ENCODE data around the gene OR11A1. TPM values are rescaled to one million over a fixed set of nuclear protein-coding genes. Genes with fewer than 3 reads are reported as not detected.
A peak's percentile ranks its signal among the peaks of the same experiment; 100 is the strongest.
"Not testable (repeated sequence)": the region's sequence is repeated elsewhere in the genome, so short reads cannot be mapped to it uniquely, and the experiment has no call there.

The OR11A1 gene
- total and polyA plus RNA-seq, 9 donors = not detected

DNA sequence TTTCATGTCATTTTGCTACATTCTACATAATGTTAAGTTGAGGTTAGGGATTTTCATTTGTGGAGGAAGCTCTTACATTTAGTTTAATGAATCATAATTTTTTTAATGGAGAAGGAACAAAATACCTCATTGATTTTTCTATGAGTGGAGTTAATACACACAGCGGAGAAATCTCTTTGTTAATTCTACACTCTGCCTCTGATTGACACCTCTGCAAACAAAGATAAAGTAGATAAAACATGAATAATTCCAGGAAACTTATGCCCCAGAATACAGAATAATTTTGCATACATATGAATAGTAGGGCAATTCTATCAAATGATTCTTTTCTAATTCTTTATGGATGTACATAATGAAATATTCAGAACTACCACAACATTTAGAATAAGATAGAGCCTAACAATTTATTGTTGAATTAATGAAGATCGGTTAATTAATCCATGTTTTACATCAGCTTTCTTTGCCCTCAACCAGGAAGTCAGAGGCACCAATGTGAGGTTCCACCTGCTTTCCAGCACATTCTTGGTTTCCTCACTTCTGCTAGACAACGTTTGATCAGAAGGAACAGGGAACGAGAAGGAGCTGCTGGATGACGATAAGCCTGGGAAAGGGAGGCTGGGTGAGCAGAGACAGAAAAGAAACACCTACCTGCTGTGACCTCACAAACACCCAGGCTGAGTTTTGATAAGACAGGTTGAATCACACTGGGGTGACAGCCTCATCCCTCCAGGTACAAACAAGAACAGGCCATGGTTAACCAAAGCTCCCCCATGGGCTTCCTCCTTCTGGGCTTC, 4.3 kb upstream of the OR11A1 start:
- 79% methylated on average over 2 of the region's 5 CpGs for WGBS (ENCODE audit: insufficient coverage)
- H3K9me3 ChIP-seq (replicated peaks; ENCODE audit: control insufficient read depth, low read depth, low read length) = no peaks in the 10 kb centered on the region
- H3K27ac ChIP-seq (ENCODE audit: low read length) = no peak overlapping the region
- no peaks in the 10 kb centered on the region for H3K4me1 ChIP-seq (ENCODE audit: control insufficient read depth, insufficient read depth, low read length)
- no peaks in the 10 kb centered on the region for H3K27me3 ChIP-seq (ENCODE audit: control insufficient read depth, insufficient read depth, low read length)
- no peak overlapping the region for H3K4me3 ChIP-seq (ENCODE audit: low read length)
- no peaks in the 10 kb centered on the region for H3K36me3 ChIP-seq (ENCODE audit: control insufficient read depth, insufficient read depth, low read length)
- no peak for DNase-seq

DNA sequence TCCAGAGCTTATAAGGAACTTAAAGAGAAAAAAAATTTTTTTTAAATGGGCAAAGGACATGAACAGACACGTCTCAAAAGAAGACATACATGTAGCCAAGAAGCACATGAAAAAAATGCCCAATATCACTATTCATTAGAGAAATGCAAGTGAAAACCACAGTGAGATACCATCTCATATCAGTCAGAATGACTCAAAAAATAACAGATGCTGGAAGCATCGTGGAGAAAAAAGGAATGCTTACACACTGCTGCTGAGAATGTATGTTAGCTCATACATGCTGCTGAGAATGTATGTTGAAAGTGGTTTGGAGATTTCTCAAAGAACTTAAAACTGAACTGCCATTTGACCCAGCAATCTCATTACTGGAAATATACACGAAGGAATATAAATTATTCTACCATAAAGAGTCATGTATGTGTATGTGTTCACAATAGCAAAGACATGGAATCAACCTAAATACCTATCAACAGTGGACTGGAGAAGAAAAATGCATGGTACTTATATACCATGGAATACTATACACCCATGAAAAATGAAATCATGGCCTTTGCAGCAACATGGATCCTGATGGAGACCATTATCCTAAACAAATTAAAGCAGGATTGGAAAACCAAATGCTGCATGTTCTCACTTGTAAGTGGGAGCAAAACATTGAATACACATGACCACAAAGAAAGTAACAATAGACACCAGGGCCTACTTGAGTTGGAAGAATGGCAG, 5.2 kb downstream of the OR11A1 start:
- Histone ChIP-seq H3K27me3 (ENCODE audit: control insufficient read depth, insufficient read depth, low read length) (no peaks in the 10 kb centered on the region), H3K27ac (ENCODE audit: low read length) (no peak overlapping the region), H3K4me1 (ENCODE audit: control insufficient read depth, insufficient read depth, low read length) (no peaks in the 10 kb centered on the region), H3K36me3 (ENCODE audit: control insufficient read depth, insufficient read depth, low read length) (no peaks in the 10 kb centered on the region), H3K9me3 (replicated peaks; ENCODE audit: control insufficient read depth, low read depth, low read length) (no peaks in the 10 kb centered on the region), H3K4me3 (ENCODE audit: low read length) (no peak overlapping the region)
- no peak for DNase-seq
- WGBS (ENCODE audit: insufficient coverage) = no CpG with 5 or more reads among the region's 3 CpGs

DNA sequence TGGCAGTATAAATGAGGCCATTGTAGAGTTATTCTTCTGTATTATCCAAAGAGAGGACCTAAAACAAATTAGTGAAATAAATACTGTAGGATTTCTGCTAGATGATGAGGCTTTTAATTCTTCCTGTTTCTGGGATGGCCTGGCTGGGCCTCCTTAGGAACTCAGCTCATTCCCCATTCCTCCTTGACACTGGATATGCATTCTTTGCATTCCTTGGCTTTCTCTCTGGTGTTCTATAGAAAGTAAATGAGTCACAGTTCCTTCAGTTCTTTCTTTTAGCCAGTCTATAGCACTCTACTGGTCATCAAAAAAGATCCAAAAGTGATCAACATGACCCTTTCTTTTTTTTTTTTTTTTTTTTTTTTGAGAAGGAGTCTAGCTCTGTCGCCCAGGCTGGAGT, 9.2 kb downstream of the OR11A1 start:
- Histone ChIP-seq H3K9me3 (replicated peaks; ENCODE audit: control insufficient read depth, low read depth, low read length) (no peaks in the 10 kb centered on the region), H3K27ac (ENCODE audit: low read length) (no peak overlapping the region), H3K36me3 (ENCODE audit: control insufficient read depth, insufficient read depth, low read length) (no peaks in the 10 kb centered on the region), H3K4me3 (ENCODE audit: low read length) (no peak overlapping the region), H3K4me1 (ENCODE audit: control insufficient read depth, insufficient read depth, low read length) (no peaks in the 10 kb centered on the region), H3K27me3 (ENCODE audit: control insufficient read depth, insufficient read depth, low read length) (no peaks in the 10 kb centered on the region)
- WGBS (ENCODE audit: insufficient coverage) = no CpG with 5 or more reads among the region's 1 CpG
- peak; percentile 5 for DNase-seq

DNA sequence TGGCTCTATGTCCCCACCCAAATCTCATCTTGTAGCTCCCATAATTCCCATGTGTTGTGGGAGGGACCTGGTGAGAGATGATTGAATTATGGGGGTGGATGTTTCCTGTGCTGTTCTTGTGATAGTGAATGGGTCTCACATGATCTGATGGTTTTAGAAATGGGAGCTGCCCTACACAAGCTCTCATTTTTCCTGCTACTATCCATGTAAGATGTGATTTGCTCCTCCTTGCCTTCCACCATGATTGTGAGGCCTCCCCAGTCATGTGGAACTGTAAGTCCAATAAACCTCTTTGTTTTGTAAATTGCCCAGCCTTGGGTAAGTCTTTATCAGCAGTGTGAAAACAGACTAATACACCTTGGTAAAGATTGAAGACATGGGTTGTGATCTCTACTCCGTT, 12.8 kb downstream of the OR11A1 start:
- H3K36me3 ChIP-seq (ENCODE audit: control insufficient read depth, insufficient read depth, low read length); H3K4me1 ChIP-seq (ENCODE audit: control insufficient read depth, insufficient read depth, low read length); H3K9me3 ChIP-seq (replicated peaks; ENCODE audit: control insufficient read depth, low read depth, low read length); DNase-seq; H3K27me3 ChIP-seq (ENCODE audit: control insufficient read depth, insufficient read depth, low read length); H3K4me3 ChIP-seq (ENCODE audit: low read length); H3K27ac ChIP-seq (ENCODE audit: low read length): not testable (repeated sequence)
- WGBS (ENCODE audit: insufficient coverage) = no CpG with 5 or more reads among the region's 1 CpG

DNA sequence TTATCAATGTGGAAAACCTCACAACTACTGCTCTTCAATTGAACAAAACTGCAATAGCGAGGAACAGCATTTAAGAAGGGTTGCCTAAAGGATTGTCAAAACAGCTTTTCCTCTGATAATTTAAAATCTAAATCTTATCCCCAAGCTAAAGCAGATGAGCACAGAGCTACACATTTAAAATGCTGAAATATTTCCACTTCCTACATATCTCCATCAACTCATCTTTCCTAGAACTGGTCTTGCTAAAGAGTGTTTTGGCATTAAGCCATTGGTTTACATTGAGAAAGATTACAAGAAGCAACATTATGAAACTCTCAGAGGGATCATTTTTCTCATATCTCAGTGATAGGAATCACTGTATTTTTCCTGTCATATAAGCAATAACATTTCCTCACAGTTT, 14.2 kb downstream of the OR11A1 start:
- Histone ChIP-seq H3K27me3 (ENCODE audit: control insufficient read depth, insufficient read depth, low read length) (no peaks in the 10 kb centered on the region), H3K27ac (ENCODE audit: low read length) (no peak overlapping the region), H3K4me1 (ENCODE audit: control insufficient read depth, insufficient read depth, low read length) (no peaks in the 10 kb centered on the region), H3K36me3 (ENCODE audit: control insufficient read depth, insufficient read depth, low read length) (no peaks in the 10 kb centered on the region), H3K4me3 (ENCODE audit: low read length) (no peak overlapping the region), H3K9me3 (replicated peaks; ENCODE audit: control insufficient read depth, low read depth, low read length) (no peaks in the 10 kb centered on the region)
- WGBS (ENCODE audit: insufficient coverage) = no CpG with 5 or more reads among the region's 1 CpG
- DNase-seq = no peak

DNA sequence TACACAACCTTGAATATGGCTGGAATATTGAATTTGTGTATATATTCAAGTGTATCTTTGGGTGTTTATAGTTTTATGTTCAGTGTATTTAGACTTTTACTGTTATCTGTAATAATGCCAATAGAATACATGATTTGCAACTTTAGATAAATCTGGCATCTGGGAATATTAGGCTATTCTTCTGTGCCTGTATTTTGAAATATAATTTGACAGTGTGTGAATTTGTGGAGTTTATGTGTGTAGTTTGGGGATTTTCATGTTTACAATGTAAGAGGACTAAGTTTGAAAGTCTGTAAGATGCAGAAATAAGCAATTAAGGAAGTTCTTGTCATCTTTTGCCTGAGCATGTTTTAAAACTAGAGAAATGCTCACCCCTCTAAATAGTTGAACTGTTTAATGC, 17.9 kb downstream of the OR11A1 start, which contains the start of gene OR10C1:
Gene OR10C1, plus strand, starts transcription at position 301 of the 400 bp plus-strand sequence. CDS start 710 bp downstream, outside the sequence.
- no peaks in the 10 kb centered on the region for H3K27me3 ChIP-seq (ENCODE audit: control insufficient read depth, insufficient read depth, low read length)
- no peak within 1 kb of the TSS for H3K4me3 ChIP-seq (ENCODE audit: low read length)
- no peak within 1 kb of the TSS for H3K27ac ChIP-seq (ENCODE audit: low read length)
- no peaks in the 10 kb centered on the region for H3K9me3 ChIP-seq (replicated peaks; ENCODE audit: control insufficient read depth, low read depth, low read length)
- H3K36me3 ChIP-seq (ENCODE audit: control insufficient read depth, insufficient read depth, low read length) = no peaks in the 10 kb centered on the region
- DNase-seq = no peak
- H3K4me1 ChIP-seq (ENCODE audit: control insufficient read depth, insufficient read depth, low read length) = no peaks in the 10 kb centered on the region

DNA sequence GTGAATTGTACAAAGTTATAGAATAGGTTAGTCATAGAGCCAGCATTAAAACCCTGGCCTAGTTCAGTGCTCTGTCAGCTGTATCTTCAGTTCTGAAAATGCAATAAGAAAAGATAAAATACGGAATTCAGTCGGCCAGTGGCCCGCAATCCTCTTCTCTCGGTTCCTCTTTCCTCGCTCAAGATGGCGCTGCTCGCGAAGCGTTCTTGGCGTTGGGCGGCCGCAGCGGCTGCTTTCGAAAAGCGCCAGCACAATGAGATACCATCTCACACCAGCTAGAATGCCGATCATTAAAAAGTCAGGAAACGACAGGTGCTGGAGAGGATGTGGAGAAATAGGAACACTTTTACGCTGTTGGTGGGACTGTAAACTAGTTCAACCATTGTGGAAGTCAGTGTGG, 20.1 kb downstream of the OR11A1 start:
- WGBS (ENCODE audit: insufficient coverage) = 61% methylated on average over 4 of the region's 18 CpGs
- H3K4me1 ChIP-seq (ENCODE audit: control insufficient read depth, insufficient read depth, low read length); H3K4me3 ChIP-seq (ENCODE audit: low read length); H3K36me3 ChIP-seq (ENCODE audit: control insufficient read depth, insufficient read depth, low read length); H3K27ac ChIP-seq (ENCODE audit: low read length); H3K9me3 ChIP-seq (replicated peaks; ENCODE audit: control insufficient read depth, low read depth, low read length); DNase-seq; H3K27me3 ChIP-seq (ENCODE audit: control insufficient read depth, insufficient read depth, low read length): not testable (repeated sequence)

DNA sequence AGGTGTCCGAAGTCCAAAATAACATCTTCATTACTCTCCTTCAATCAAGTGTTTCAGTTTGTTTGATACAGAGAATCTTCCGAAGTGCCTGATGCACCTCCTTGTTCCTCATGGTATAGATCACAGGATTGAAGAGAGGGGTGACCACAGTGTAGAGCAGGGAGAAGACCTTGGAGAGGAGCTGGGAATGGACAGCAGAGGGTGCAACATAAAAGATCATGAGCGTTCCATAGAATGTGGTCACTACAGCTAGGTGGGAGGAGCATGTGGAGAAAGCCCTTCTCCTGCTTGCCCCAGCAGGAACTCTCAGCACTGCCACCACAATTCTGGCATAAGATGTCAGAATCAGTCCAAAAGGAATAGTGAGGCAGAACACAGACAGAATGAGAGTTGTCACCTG, 30.2 kb downstream of the OR11A1 start:
- DNase-seq = no peak
- H3K4me1 ChIP-seq (ENCODE audit: control insufficient read depth, insufficient read depth, low read length) = no peaks in the 10 kb centered on the region
- no peak overlapping the region for H3K4me3 ChIP-seq (ENCODE audit: low read length)
- 38% methylated on average over 1 of the region's 3 CpGs for WGBS (ENCODE audit: insufficient coverage)
- no peaks in the 10 kb centered on the region for H3K9me3 ChIP-seq (replicated peaks; ENCODE audit: control insufficient read depth, low read depth, low read length)
- no peaks in the 10 kb centered on the region for H3K27me3 ChIP-seq (ENCODE audit: control insufficient read depth, insufficient read depth, low read length)
- no peak overlapping the region for H3K27ac ChIP-seq (ENCODE audit: low read length)
- H3K36me3 ChIP-seq (ENCODE audit: control insufficient read depth, insufficient read depth, low read length) = no peaks in the 10 kb centered on the region

DNA sequence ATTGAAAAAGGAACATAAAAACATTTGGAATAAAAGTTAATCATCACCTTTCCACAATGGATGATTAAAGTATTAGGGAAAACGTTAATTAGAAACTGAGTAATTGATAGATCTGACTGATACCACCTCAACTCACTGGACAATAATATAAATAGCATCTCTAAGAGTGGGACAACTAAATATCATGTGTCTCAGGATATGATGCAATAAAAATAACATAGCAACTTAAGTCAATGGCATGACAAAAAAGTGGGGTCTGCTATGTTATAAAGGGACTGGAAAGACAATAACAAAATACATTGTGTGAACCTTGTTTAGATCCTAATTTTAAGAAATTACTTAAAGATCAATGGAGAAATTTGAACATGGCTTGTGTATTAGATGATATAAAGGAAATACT, 31.8 kb downstream of the OR11A1 start:
- Histone ChIP-seq H3K9me3 (replicated peaks; ENCODE audit: control insufficient read depth, low read depth, low read length) (no peaks in the 10 kb centered on the region), H3K36me3 (ENCODE audit: control insufficient read depth, insufficient read depth, low read length) (no peaks in the 10 kb centered on the region), H3K27ac (ENCODE audit: low read length) (no peak overlapping the region), H3K27me3 (ENCODE audit: control insufficient read depth, insufficient read depth, low read length) (no peaks in the 10 kb centered on the region), H3K4me1 (ENCODE audit: control insufficient read depth, insufficient read depth, low read length) (no peaks in the 10 kb centered on the region), H3K4me3 (ENCODE audit: low read length) (no peak overlapping the region)
- no CpG with 5 or more reads among the region's 1 CpG for WGBS (ENCODE audit: insufficient coverage)
- no peak for DNase-seq

DNA sequence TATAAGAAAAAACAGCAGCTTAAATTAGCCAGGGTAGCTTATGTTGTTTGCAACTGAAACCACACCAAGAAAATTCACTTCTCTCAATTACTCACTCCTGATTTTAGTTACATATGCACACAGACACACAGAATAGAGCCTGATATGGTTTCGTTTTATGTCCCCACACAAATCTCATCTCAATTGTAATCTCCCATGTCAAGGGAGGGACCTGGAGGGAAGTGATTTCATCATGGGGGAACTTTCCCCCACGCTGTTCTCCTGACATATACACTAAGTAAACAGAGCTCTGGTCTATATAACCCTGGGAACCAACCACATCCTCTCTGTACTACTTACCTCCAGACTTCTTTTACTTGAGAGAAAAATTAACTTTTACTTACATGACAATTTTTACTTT, 32.3 kb downstream of the OR11A1 start:
- Histone ChIP-seq H3K9me3 (replicated peaks; ENCODE audit: control insufficient read depth, low read depth, low read length) (no peaks in the 10 kb centered on the region), H3K27me3 (ENCODE audit: control insufficient read depth, insufficient read depth, low read length) (no peaks in the 10 kb centered on the region), H3K27ac (ENCODE audit: low read length) (no peak overlapping the region), H3K36me3 (ENCODE audit: control insufficient read depth, insufficient read depth, low read length) (no peaks in the 10 kb centered on the region), H3K4me3 (ENCODE audit: low read length) (no peak overlapping the region), H3K4me1 (ENCODE audit: control insufficient read depth, insufficient read depth, low read length) (no peaks in the 10 kb centered on the region)
- WGBS (ENCODE audit: insufficient coverage) = no CpG with 5 or more reads among the region's 2 CpGs
- no peak for DNase-seq
